Lower lobe of right lung (tissue), 2 donors: ENCODE results near the gene KLRF1. TPM values are rescaled to one million over a fixed set of nuclear protein-coding genes. Genes with fewer than 3 reads are reported as not detected.

Experiments used
- ATAC-seq, 2 donors: fragments of 200-7000 bp; cut with Tn5 transposase; one replicate each; pipeline ENCODE4 v1.9.1; 2020 to 2022; ENCODE audit warnings: mild to moderate bottlenecking in 2 of 2, moderate library complexity in 2 of 2
- DNase-seq: peaks from one replicate; pipeline ENCODE4 v3.0.0-alpha.2; 2020
- H3K27ac ChIP-seq: fragments of 200-600 bp; one replicate; pipeline ENCODE4 v1.8.0; 2022
- H3K27me3 ChIP-seq: fragments of 200-600 bp; one replicate; pipeline ENCODE4 v1.8.0; 2022; ENCODE audit warnings: low read depth
- H3K36me3 ChIP-seq: fragments of 200-600 bp; one replicate; pipeline ENCODE4 v1.8.0; 2022; ENCODE audit warnings: mild to moderate bottlenecking
- H3K4me1 ChIP-seq: fragments of 200-600 bp; one replicate; pipeline ENCODE4 v1.8.0; 2022
- H3K4me3 ChIP-seq: fragments of 200-600 bp; one replicate; pipeline ENCODE4 v1.8.0; 2022; ENCODE audit warnings: mild to moderate bottlenecking
- H3K9me3 ChIP-seq: fragments of 200-600 bp; one replicate; pipeline ENCODE4 v1.8.0; 2022
- CTCF ChIP-seq: fragments of 200-600 bp; IDR thresholded peaks from one replicate; pipeline ENCODE4 v1.8.0; 2022; ENCODE audit warnings: antibody characterized with exemption, mild to moderate bottlenecking
- intact Hi-C: fragments of 100-400 bp; cut with DNase I; formaldehyde crosslinking; loops from one replicate; pipeline ENCODE4 v1.11.0; 2022
- total RNA-seq: library from RNA; stranded (reverse); fragmentation: NEBNext Ultra II Directional; extraction: Animal tissue kit (Norgen Biotek cat#: 25700); gene quantifications from one replicate; pipeline ENCODE4 v1.2.1, GENCODE V29; 2021
- donor health status: DM: no; HTN: yes; CAD: no; lungs with severe emphysema.

KLRF1 gene
- total RNA-seq, 1 donor from 2014 or later, result 4.1 TPM

- Histone ChIP-seq H3K4me1 (no peaks in the 10 kb centered on the region), H3K4me3 (no peak within 1 kb of the TSS), H3K9me3 (no peaks in the 10 kb centered on the region), H3K27me3 (no peaks in the 10 kb centered on the region), H3K27ac (no peak within 1 kb of the TSS), H3K36me3 (no peaks in the 10 kb centered on the region)
- intact Hi-C loops, result no loop called here
- ATAC-seq, result no peak
- no peak for DNase-seq
- TF ChIP-seq CTCF, result no peak
These were observed 54.0 kb downstream of the KLRF1 start, which contains the start of gene KLRF2 for GRCh38 chr12:9881246-9881645. Gene KLRF2, plus strand, starts transcription at chr12:9881489. Its CDS starts 107 bp downstream, at chr12:9881596.

DNA sequence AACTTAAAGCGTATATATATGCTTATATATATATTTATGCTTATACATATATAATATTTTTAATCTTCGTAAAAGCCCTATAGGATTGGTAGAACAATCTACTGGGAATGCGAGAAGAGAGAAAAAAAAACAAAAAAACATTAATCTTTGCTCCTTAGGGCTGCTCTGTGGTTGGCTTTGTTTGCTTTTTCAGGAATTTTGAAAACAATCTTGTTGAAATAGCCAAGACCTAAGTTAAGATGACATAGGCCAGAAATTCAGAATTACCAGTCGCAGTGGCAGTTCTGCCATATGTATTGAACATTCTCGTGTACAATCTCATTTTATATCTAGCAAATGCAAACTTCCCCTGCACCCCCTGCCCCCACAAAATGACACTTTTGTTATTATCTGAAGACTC, 54.7 kb downstream of the KLRF1 start:
- intact Hi-C loops, result no loop called here
- DNase-seq (no peak), ATAC-seq (no peak)
- no peaks in the 10 kb centered on the region for H3K27me3 ChIP-seq
- no peak for TF ChIP-seq CTCF
- no peak overlapping the region for H3K27ac ChIP-seq
- no peaks in the 10 kb centered on the region for H3K4me1 ChIP-seq
- H3K9me3 ChIP-seq, result no peaks in the 10 kb centered on the region
- H3K4me3 ChIP-seq, result no peak overlapping the region
- H3K36me3 ChIP-seq, result no peaks in the 10 kb centered on the region

DNA sequence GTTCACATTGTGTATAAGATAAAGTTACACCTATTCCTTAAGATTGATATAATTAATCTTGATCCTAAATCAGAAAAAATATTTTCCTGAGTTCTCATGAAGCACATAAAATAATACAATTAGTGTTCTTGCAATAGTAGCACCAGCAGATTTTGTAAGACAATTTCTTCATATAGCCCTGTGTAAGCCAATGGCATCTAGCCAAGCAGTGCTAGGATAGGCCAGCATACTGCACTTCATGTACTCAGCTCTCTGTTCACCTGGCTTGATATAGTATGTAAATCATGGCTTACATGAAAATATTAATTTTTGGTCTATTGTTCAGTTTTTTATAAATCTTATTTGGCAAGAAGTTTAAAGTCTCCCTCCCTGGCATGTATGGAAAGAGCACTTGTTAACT, 55.9 kb downstream of the KLRF1 start:
- intact Hi-C loops, result no loop called here
- H3K27me3 ChIP-seq, result no peaks in the 10 kb centered on the region
- DNase-seq, result no peak
- H3K9me3 ChIP-seq, result no peaks in the 10 kb centered on the region
- H3K36me3 ChIP-seq, result no peaks in the 10 kb centered on the region
- H3K4me3 ChIP-seq, result no peak overlapping the region
- no peak for ATAC-seq
- H3K27ac ChIP-seq, result no peak overlapping the region
- no peaks in the 10 kb centered on the region for H3K4me1 ChIP-seq
- TF ChIP-seq CTCF, result no peak

- no peak overlapping the region for H3K27ac ChIP-seq
- DNase-seq (no peak), ATAC-seq (no peak)
- H3K4me3 ChIP-seq, result no peak overlapping the region
- no peaks in the 10 kb centered on the region for H3K9me3 ChIP-seq
- TF ChIP-seq CTCF, result no peak
- H3K27me3 ChIP-seq, result no peaks in the 10 kb centered on the region
- H3K36me3 ChIP-seq, result no peaks in the 10 kb centered on the region
- H3K4me1 ChIP-seq, result no peaks in the 10 kb centered on the region
- intact Hi-C loops, result no loop called here
These were observed 61.5 kb downstream of the KLRF1 start for GRCh38 chr12:9888665-9889273.

Other genes with a start within 250 kb of the KLRF1 start
- gene KLRB1, start 219.6 kb upstream of the KLRF1 start, total RNA-seq, result 4.3 TPM
- gene CLEC2D, start 157.8 kb upstream of the KLRF1 start, total RNA-seq, result 13.9 TPM
- gene CLECL1, start 94.4 kb upstream of the KLRF1 start, total RNA-seq, result 1.7 TPM
- gene CD69, start 66.6 kb upstream of the KLRF1 start, total RNA-seq, result 11.4 TPM
- 24.8 TPM for gene CLEC2B, start 41.9 kb downstream of the KLRF1 start, total RNA-seq
- not detected for gene KLRF2, start 54.0 kb downstream of the KLRF1 start, total RNA-seq
- gene CLEC2A, start 104.9 kb downstream of the KLRF1 start, total RNA-seq, result not detected
- gene CLEC12A, start 143.9 kb downstream of the KLRF1 start, total RNA-seq, result 88.3 TPM
- 0.95 TPM for gene CLEC1B, start 171.6 kb downstream of the KLRF1 start, total RNA-seq
- 1.7 TPM for gene CLEC12B, start 183.1 kb downstream of the KLRF1 start, total RNA-seq
- gene CLEC9A, start 203.2 kb downstream of the KLRF1 start, total RNA-seq, result 0.30 TPM